DND-41 (cell line): ENCODE results near the gene PRMT5.

Experiments
- ATAC-seq: fragments of 200-7000 bp; cut with Tn5 transposase; 3 replicates; pipeline ENCODE4 v1.9.1; 2021; ENCODE audit warnings: low read depth; ENCODE audit not compliant: insufficient read depth
- DNase-seq: peaks from one replicate; pipeline ENCODE4 v3.0.0-alpha.2; 2020
- H2AFZ ChIP-seq: 2 replicates; pipeline ENCODE4 v1.6.0; 2012; ENCODE audit warnings: low read depth, low read length
- H3K27ac ChIP-seq: 2 replicates; pipeline ENCODE4 v1.5.1; 2012; ENCODE audit warnings: low read length, inconsistent platforms
- H3K27me3 ChIP-seq: fragments of 200-600 bp; sonication (generic); 2 replicates; pipeline ENCODE4 v1.6.0; 2012; ENCODE audit warnings: low read length, mild to moderate bottlenecking, inconsistent platforms; ENCODE audit not compliant: insufficient read depth, poor library complexity
- H3K36me3 ChIP-seq: 2 replicates; pipeline ENCODE4 v1.5.1; 2012; ENCODE audit warnings: low read length, inconsistent platforms; ENCODE audit not compliant: insufficient read depth
- H3K4me1 ChIP-seq: 2 replicates; pipeline ENCODE4 v1.5.1; 2012; ENCODE audit warnings: mild to moderate bottlenecking, low read length; ENCODE audit not compliant: insufficient read depth
- H3K4me2 ChIP-seq: 2 replicates; pipeline ENCODE4 v1.6.0; 2012; ENCODE audit warnings: mild to moderate bottlenecking, moderate library complexity, low read length, inconsistent platforms; ENCODE audit not compliant: insufficient read depth
- H3K4me3 ChIP-seq, 2 experiments: fragments of 200-600 bp in 1 of 2; shearing (Covaris generic) in 1 of 2; 2 replicates each; pipeline ENCODE4 v1.5.1; 2012 to 2016; ENCODE audit warnings: inconsistent platforms in 2 of 2, low read length in 2 of 2, mild to moderate bottlenecking in 2 of 2, low read depth in 1 of 2, moderate library complexity in 1 of 2
- H3K79me2 ChIP-seq: 2 replicates; pipeline ENCODE4 v1.6.0; 2012; ENCODE audit warnings: low read length, inconsistent platforms; ENCODE audit not compliant: insufficient read depth
- H3K9ac ChIP-seq: 2 replicates; pipeline ENCODE4 v1.6.0; 2012; ENCODE audit warnings: low read depth, mild to moderate bottlenecking, inconsistent platforms, low read length, moderate library complexity
- H3K9me3 ChIP-seq: 2 replicates; pipeline ENCODE4 v1.5.1; 2012; ENCODE audit warnings: low read length, moderate library complexity, mild to moderate bottlenecking, inconsistent platforms; ENCODE audit not compliant: insufficient read depth, severe bottlenecking
- H4K20me1 ChIP-seq: 2 replicates; pipeline ENCODE4 v1.6.0; 2012; ENCODE audit warnings: low read length; ENCODE audit not compliant: insufficient read depth
- CTCF ChIP-seq: IDR thresholded peaks from 2 replicates; pipeline ENCODE4 v1.5.1; 2012; ENCODE audit warnings: borderline replicate concordance, low read length, moderate library complexity, mild to moderate bottlenecking; ENCODE audit not compliant: poor library complexity, severe bottlenecking; ENCODE audit errors: extremely low read depth
- EZH2 ChIP-seq: IDR thresholded peaks from 3 replicates; pipeline ENCODE4 v1.6.1; 2012; ENCODE audit warnings: borderline replicate concordance, low read depth, mild to moderate bottlenecking, moderate library complexity, low read length, inconsistent platforms; ENCODE audit not compliant: severe bottlenecking

The PRMT5 gene

GRCh38 chr14:22871224-22872032 is 57.7 kb downstream of the PRMT5 start, which contains the start of gene LRP10:
TSS of gene LRP10 (plus strand) at chr14:22871740. CDS start at chr14:22872304, 564 bp downstream.
- Histone ChIP-seq H3K4me3 (peak within 1 kb of the TSS; percentile 51 to 62), H3K4me2 (peak within 1 kb of the TSS; percentile 67), H3K79me2 (no peaks in the 10 kb centered on the region), H2AFZ (peak within 1 kb of the TSS; percentile 78), H3K9me3 (no peaks in the 10 kb centered on the region), H3K36me3 (peaks cover 8% of the 10 kb centered on the region; the same call in 1 of the 2 replicates), H3K4me1 (peaks cover 24% of the 10 kb centered on the region), H3K9ac (peak within 1 kb of the TSS; percentile 64), H4K20me1 (peaks cover 23% of the 10 kb centered on the region), H3K27me3 (no peaks in the 10 kb centered on the region), H3K27ac (peak within 1 kb of the TSS; percentile 81)
- DNase-seq (peak; percentile 52), ATAC-seq (peak; percentile 73)
- TF ChIP-seq CTCF = no peak
- TF ChIP-seq EZH2 = no peak

- peak overlapping the region; percentile 81 for H3K27ac ChIP-seq
- peak overlapping the region; percentile 51 to 62; a peak in 3 of 4 replicates for H3K4me3 ChIP-seq
- peaks cover 17% of the 10 kb centered on the region for H4K20me1 ChIP-seq
- H3K79me2 ChIP-seq = no peaks in the 10 kb centered on the region
- DNase-seq = no peak
- H3K36me3 ChIP-seq = peaks cover 2% of the 10 kb centered on the region; the same call in 1 of the 2 replicates
- TF ChIP-seq EZH2 (no peak), CTCF (no peak)
- peak overlapping the region; percentile 64 for H3K9ac ChIP-seq
- H2AFZ ChIP-seq = peak overlapping the region; percentile 78
- ATAC-seq = peak; percentile 20; the same call in 1 of the 3 replicates
- no peaks in the 10 kb centered on the region for H3K9me3 ChIP-seq
- peaks cover 24% of the 10 kb centered on the region for H3K4me1 ChIP-seq
- peaks cover 2% of the 10 kb centered on the region for H3K27me3 ChIP-seq
- H3K4me2 ChIP-seq = peak overlapping the region; percentile 67
Measured at GRCh38 chr14:22870811-22871223, 58.4 kb downstream of the PRMT5 start.
